GM18505 (cell line): ENCODE results near the gene PUS3.
A peak's percentile ranks its signal among the peaks of the same experiment; 100 is the strongest.

Experiments
- ATAC-seq: cut with Tn5 transposase; IDR thresholded peaks from one replicate; pipeline ENCODE4 v1.9.1; 2021; ENCODE audit not compliant: unreplicated experiment
- POLR2A ChIP-seq: IDR thresholded peaks from 4 replicates; pipeline ENCODE4 v1.6.1; 2011; ENCODE audit warnings: borderline replicate concordance; ENCODE audit not compliant: insufficient read depth, insufficient read length; ENCODE audit errors: extremely low read depth

The PUS3 gene

GRCh38 chr11:125902927-125903710 lies at the start of gene PUS3:
PUS3 (minus strand) TSS chr11:125903206; CDS start chr11:125896284, 6,922 bp downstream.
- ATAC-seq, result peak; percentile 95
- TF ChIP-seq POLR2A, result peak; percentile 87

- no peak for ATAC-seq
- TF ChIP-seq POLR2A, result no peak
Measured at GRCh38 chr11:125952559-125952958, 49.6 kb upstream of the PUS3 start.

- ATAC-seq, result no peak
- no peak for TF ChIP-seq POLR2A
Measured at GRCh38 chr11:125951731-125952130, 48.7 kb upstream of the PUS3 start.

GRCh38 chr11:125950696-125951651 lies 48.0 kb upstream of the PUS3 start:
- ATAC-seq, result no peak
- no peak for TF ChIP-seq POLR2A

GRCh38 chr11:125950178-125950490 lies 47.1 kb upstream of the PUS3 start:
- no peak for ATAC-seq
- TF ChIP-seq POLR2A, result no peak

- no peak for ATAC-seq
- no peak for TF ChIP-seq POLR2A
Measured at GRCh38 chr11:125949271-125950177, 46.5 kb upstream of the PUS3 start.

- no peak for ATAC-seq
- no peak for TF ChIP-seq POLR2A
Measured at GRCh38 chr11:125948278-125949051, 45.5 kb upstream of the PUS3 start.

- ATAC-seq, result no peak
- no peak for TF ChIP-seq POLR2A
Measured at GRCh38 chr11:125947419-125948277, 44.6 kb upstream of the PUS3 start.

- TF ChIP-seq POLR2A, result no peak
- ATAC-seq, result no peak
Measured at GRCh38 chr11:125946712-125947418, 43.9 kb upstream of the PUS3 start.

- no peak for TF ChIP-seq POLR2A
- ATAC-seq, result no peak
Measured at GRCh38 chr11:125945797-125946520, 43.0 kb upstream of the PUS3 start, which contains the start of gene VSIG10L2. VSIG10L2 (plus strand) TSS chr11:125946044; CDS start chr11:125946056, 12 bp downstream.
